Effector CD4-positive, alpha-beta T cell (primary cell): ENCODE measurements around the gene SLC25A29.

Experiments used
- DNase-seq: peaks from one replicate; pipeline ENCODE4 v3.0.0-alpha.2; 2020

SLC25A29 gene

DNA sequence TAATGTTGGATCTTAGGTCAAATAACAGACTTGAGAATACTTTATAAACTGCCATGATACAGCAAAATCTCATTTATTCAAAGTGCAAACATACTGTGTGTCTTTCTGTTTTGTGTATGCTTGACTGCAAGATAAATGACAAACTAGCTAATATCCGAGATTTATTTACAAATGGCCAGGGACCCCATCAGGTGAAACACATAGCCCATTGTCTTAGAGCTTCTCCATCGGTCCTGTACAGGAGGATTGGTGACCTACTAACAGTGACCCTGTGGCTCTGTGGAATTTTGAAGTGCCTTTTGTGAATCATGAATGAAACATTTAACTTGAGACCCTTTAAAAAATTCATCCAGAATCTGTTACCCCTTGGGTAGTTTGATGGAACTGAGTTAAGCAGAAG lies 27.1 kb downstream of the SLC25A29 start:
- DNase-seq: no peak

DNA sequence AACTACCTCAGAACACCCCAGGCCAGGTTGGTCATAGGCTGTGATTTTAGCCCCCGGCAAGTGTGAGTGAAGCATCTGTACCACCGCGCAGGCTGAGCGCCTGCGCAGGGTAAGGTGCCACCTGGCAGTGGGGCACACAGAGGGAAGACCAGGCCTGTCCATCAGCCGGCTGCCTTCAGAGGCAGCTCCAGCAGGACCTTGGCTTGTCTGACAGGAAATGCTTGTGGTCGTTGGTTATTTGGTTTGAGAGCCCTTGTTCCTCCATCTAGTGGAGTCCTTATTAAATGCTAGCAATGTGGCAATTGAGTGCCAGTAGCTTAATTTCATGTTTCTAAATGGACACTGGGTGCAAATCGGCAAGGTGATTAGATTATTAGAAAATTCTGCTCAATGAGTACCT lies 27.5 kb downstream of the SLC25A29 start:
- DNase-seq: no peak

GRCh38 chr14:100275214-100275613 lies 31.0 kb downstream of the SLC25A29 start:
- DNase-seq: no peak

- DNase-seq: no peak
Measured at GRCh38 chr14:100274250-100274649, 32.0 kb downstream of the SLC25A29 start.

GRCh38 chr14:100271247-100271939 lies 34.9 kb downstream of the SLC25A29 start:
- peak; percentile 30 for DNase-seq

- no peak for DNase-seq
Measured at GRCh38 chr14:100268591-100269207, 37.5 kb downstream of the SLC25A29 start.

DNA sequence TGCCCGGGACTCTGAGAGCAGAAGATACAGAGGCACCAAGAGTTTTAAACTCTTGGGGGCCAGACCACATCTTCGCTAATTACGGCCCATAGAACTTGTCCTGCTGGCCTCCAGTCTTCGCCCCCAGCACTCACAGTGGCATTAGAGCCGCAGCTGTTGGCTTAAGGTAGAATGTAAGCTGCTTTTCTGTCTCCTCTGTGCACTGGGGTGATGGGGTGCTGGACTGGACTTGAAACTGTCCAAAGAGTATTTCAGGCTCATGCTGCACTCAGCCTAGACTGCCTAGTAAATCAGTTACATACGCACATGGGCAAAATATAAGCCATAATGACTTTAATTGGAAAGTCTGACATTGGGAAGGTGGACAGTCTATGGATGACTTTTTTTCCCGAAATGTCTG lies 38.3 kb downstream of the SLC25A29 start:
- no peak for DNase-seq

DNA sequence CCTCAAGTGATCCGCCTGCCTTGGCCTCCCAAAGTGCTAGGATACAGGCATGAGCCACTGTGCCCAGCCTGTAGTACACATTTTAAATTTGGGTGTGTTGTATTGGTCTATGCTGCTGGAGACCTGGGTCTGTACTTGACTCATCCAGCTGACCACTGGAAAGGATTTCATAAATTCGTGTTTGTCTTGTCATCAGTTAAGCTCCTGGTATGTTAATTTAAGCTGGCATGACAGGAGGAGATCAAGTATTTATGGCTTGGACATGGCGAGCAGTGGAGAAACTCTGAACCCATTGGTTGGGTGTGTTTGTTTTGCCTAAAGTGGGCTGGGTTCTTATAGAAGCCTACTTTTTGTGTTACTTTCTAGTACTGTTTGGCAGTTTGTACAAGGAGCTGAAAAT lies 43.1 kb downstream of the SLC25A29 start:
- no peak for DNase-seq

- no peak for DNase-seq
Measured at GRCh38 chr14:100262545-100262944, 43.7 kb downstream of the SLC25A29 start.

DNA sequence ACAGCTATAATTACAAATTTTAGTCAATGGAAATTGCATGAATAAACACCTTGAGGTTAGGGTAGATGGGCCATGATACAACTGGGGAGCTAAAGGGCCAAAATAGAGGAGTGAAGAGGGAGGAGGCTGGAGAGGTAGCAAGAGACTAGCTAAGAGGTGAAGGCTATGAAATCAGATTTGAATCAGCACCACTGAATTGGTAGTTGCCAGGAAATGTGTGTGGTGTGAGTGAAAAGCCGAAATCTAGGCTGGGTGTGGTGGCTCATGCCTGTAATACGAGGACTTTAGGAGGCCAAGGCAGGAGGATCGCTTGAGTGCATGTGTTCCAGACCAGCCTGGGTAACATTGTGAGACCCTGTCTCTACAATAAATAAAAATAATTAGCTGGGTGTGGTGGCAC lies 44.6 kb downstream of the SLC25A29 start:
- DNase-seq: no peak

DNA sequence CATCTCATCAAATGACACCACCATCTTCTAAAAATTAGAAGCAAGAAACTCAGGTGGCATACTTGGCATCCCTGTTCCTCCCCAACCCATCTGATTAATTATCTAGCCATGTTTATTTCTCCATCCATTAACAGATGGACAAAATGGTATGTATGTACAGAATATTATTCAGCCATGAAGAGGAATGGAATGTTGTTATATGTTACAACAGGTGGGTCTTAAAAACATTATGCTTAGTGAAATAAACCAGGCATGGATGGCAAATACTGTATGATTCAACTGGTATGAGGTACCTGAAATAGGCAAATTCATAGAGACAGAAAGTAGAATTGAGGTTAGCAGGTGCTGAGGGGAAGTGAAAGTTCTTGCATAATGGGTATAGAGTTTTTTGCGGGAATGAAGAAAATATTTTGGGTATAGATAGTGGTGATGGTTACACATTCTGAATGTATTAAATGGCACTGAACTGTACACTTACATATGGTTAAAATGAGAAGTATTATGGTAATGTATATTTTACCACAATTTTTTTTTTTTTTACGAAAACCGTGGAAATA lies 49.8 kb downstream of the SLC25A29 start:
- DNase-seq: no peak

DNA sequence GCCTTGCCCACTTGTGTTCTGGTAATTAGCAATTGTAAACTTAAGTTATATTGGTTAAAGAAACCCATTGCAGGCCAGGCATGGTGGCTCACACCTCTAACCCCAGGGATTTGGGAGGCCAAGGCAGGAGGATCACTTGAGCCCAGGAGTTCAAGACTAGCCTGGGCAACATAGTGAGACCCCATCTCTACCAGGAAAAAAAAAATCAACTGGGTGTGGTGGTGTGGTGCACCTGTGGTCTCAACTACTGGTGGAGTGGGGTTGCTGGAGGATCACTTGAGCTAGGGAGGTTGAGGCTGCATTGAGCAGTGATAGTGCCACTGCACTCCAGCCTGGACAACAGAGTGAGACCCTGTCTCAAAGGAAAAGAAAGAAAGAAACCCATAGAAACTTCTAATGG lies 53.6 kb downstream of the SLC25A29 start:
- no peak for DNase-seq

DNA sequence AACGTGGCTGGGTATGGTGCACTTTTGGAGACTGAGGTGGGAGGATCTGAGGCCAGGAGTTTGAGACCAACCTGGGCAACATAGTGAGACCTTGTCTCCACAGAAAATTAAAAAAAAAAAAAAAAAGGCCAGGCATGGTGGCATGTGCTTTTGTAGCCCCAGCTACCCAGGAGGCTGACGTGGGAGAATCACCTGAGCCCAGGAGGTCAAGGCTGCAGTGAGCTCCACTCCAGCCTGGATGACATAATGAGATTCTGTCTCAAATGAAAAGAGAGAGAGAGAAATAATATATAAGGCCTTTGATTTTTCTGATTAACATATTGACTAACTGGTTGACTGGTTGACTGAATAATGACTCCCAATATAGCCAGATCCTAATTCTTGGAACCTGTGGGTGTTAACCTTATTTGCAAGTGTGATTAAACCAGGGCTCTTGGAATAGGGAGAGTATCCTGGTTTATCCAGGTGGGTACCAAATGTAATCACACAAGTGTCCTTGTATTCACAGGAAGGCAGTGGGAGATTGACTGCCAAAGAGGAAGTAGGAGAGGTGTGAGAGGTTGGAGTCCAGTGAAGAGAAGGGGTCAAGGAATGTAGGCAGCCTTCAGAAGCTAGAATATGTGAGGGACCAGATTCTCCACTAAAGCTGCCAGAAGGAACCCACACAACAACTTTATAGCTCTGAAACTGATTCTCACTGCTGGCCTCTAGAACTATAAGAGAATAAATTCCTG lies 55.3 kb downstream of the SLC25A29 start:
- DNase-seq: no peak

GRCh38 chr14:100246809-100247428 lies 59.3 kb downstream of the SLC25A29 start:
- no peak for DNase-seq

DNA sequence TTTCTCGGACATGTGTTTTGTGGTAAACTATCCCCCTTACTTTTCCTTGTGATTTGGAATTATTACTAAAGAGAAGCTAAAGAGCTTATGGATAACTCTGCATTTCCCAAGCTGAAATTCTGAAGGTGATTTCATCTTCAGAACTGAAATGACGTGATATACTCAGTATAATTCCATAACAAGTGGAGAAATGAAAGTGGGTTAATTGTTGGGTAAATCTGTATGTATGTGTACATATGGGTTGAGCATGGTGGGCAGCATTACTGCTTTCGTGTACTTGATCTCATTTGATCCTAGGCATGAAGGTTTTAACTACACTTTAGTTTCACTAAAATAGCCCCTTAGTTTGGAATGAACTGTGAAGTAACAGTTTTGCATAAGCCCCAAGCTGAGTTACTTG lies 63.2 kb downstream of the SLC25A29 start:
- no peak for DNase-seq

GRCh38 chr14:100241279-100241678 lies 65.0 kb downstream of the SLC25A29 start:
- no peak for DNase-seq
